Mucosa of rectum (tissue), 2 donors: ENCODE data around the gene KBTBD12.

Source experiments
- H3K27ac ChIP-seq, 2 donors: one replicate each; pipeline ENCODE4 v1.7.0; 2013; ENCODE audit warnings: inconsistent platforms in 2 of 2, low read depth in 2 of 2, low read length in 2 of 2
- H3K27me3 ChIP-seq, 2 donors: one replicate each; pipeline ENCODE4 v1.7.0; 2013; ENCODE audit warnings: low read length in 2 of 2; ENCODE audit not compliant: control insufficient read depth in 2 of 2, insufficient read depth in 2 of 2
- H3K36me3 ChIP-seq, 2 donors: one replicate each; pipeline ENCODE4 v1.7.0; 2013; ENCODE audit warnings: low read length in 2 of 2; ENCODE audit not compliant: control insufficient read depth in 2 of 2, insufficient read depth in 2 of 2
- H3K4me1 ChIP-seq, 2 donors: one replicate each; pipeline ENCODE4 v1.7.0; 2013; ENCODE audit warnings: low read length in 2 of 2, mild to moderate bottlenecking in 1 of 2; ENCODE audit not compliant: control insufficient read depth in 2 of 2, insufficient read depth in 2 of 2
- H3K4me3 ChIP-seq, 2 donors: one replicate each; pipeline ENCODE4 v1.7.0; 2013; ENCODE audit warnings: low read length in 2 of 2
- H3K9ac ChIP-seq, 2 donors: one replicate each; pipeline ENCODE4 v1.7.0; 2013; ENCODE audit warnings: low read length in 2 of 2, low read depth in 1 of 2, mild to moderate bottlenecking in 1 of 2
- H3K9me3 ChIP-seq, 2 donors: one replicate each; pipeline ENCODE4 v1.7.0; 2013; ENCODE audit warnings: low read length in 2 of 2; ENCODE audit not compliant: control insufficient read depth in 2 of 2
- donor health status: healthy.
- donor health status: Normal muscosa, but diverticular disease.

The KBTBD12 gene

GRCh38 chr3:127990461-127990860, 75.4 kb downstream of the KBTBD12 start:
- Histone ChIP-seq H3K36me3 (no peaks in the 10 kb centered on the region), H3K27ac (no peak overlapping the region), H3K9me3 (no peaks in the 10 kb centered on the region), H3K9ac (no peak overlapping the region), H3K27me3 (peaks cover 0 to 2% of the 10 kb centered on the region in 2 donors), H3K4me3 (no peak overlapping the region), H3K4me1 (peaks cover 2 to 10% of the 10 kb centered on the region in 2 donors)

- no peak overlapping the region for H3K9ac ChIP-seq
- peaks cover 2 to 10% of the 10 kb centered on the region in 2 donors for H3K4me1 ChIP-seq
- no peak overlapping the region for H3K27ac ChIP-seq
- H3K4me3 ChIP-seq = no peak overlapping the region
- no peaks in the 10 kb centered on the region for H3K36me3 ChIP-seq
- H3K27me3 ChIP-seq = peaks cover 0 to 2% of the 10 kb centered on the region in 2 donors
- H3K9me3 ChIP-seq = no peaks in the 10 kb centered on the region
Measured at GRCh38 chr3:127991251-127991650, 76.2 kb downstream of the KBTBD12 start.

GRCh38 chr3:127991681-127992080, 76.6 kb downstream of the KBTBD12 start:
- H3K4me3 ChIP-seq = no peak overlapping the region
- no peak overlapping the region for H3K9ac ChIP-seq

GRCh38 chr3:127992127-127992526, 77.1 kb downstream of the KBTBD12 start:
- Histone ChIP-seq H3K27ac (no peak overlapping the region), H3K9ac (no peak overlapping the region), H3K4me3 (no peak overlapping the region)

More at GRCh38 chr3:127991681-127992080, 76.6 kb downstream of the KBTBD12 start:
- Histone ChIP-seq H3K9me3 (no peaks in the 10 kb centered on the region), H3K27me3 (peaks cover 0 to 2% of the 10 kb centered on the region in 2 donors), H3K4me1 (peaks cover 2 to 10% of the 10 kb centered on the region in 2 donors), H3K27ac (no peak overlapping the region), H3K36me3 (no peaks in the 10 kb centered on the region)

GRCh38 chr3:127994011-127994410, 79.0 kb downstream of the KBTBD12 start:
- H3K4me3 ChIP-seq = no peak overlapping the region
- no peaks in the 10 kb centered on the region for H3K36me3 ChIP-seq
- H3K9ac ChIP-seq = no peak overlapping the region
- no peaks in the 10 kb centered on the region for H3K9me3 ChIP-seq
- no peak overlapping the region for H3K27ac ChIP-seq
- H3K27me3 ChIP-seq = peaks cover 0 to 2% of the 10 kb centered on the region in 2 donors
- H3K4me1 ChIP-seq = no peaks in the 10 kb centered on the region

More at GRCh38 chr3:127992127-127992526, 77.1 kb downstream of the KBTBD12 start:
- Histone ChIP-seq H3K9me3 (no peaks in the 10 kb centered on the region), H3K36me3 (no peaks in the 10 kb centered on the region), H3K4me1 (peaks cover 2 to 6% of the 10 kb centered on the region in 2 donors), H3K27me3 (peaks cover 0 to 2% of the 10 kb centered on the region in 2 donors)

- no peak overlapping the region for H3K4me3 ChIP-seq
- H3K36me3 ChIP-seq = no peaks in the 10 kb centered on the region
- H3K9me3 ChIP-seq = no peaks in the 10 kb centered on the region
- no peaks in the 10 kb centered on the region for H3K27me3 ChIP-seq
- no peak overlapping the region for H3K27ac ChIP-seq
- H3K9ac ChIP-seq = no peak overlapping the region
- no peaks in the 10 kb centered on the region for H3K4me1 ChIP-seq
Measured at GRCh38 chr3:127997016-127997415, 82.0 kb downstream of the KBTBD12 start.

- Histone ChIP-seq H3K4me3 (no peak overlapping the region), H3K36me3 (no peaks in the 10 kb centered on the region), H3K27me3 (no peaks in the 10 kb centered on the region), H3K4me1 (no peaks in the 10 kb centered on the region), H3K27ac (no peak overlapping the region), H3K9ac (no peak overlapping the region), H3K9me3 (no peaks in the 10 kb centered on the region)
Measured at GRCh38 chr3:127997961-127998360, 82.9 kb downstream of the KBTBD12 start.

- Histone ChIP-seq H3K9me3 (no peaks in the 10 kb centered on the region), H3K9ac (no peak overlapping the region), H3K4me1 (no peaks in the 10 kb centered on the region)
Measured at GRCh38 chr3:127998596-127998995, 83.6 kb downstream of the KBTBD12 start.

GRCh38 chr3:127999509-128000106, 84.6 kb downstream of the KBTBD12 start:
- H3K9ac ChIP-seq = no peak overlapping the region
- H3K4me3 ChIP-seq = no peak overlapping the region
- no peaks in the 10 kb centered on the region for H3K9me3 ChIP-seq
- peaks cover 0 to 2% of the 10 kb centered on the region in 2 donors for H3K27me3 ChIP-seq
- no peaks in the 10 kb centered on the region for H3K4me1 ChIP-seq
- H3K36me3 ChIP-seq = no peaks in the 10 kb centered on the region
- no peak overlapping the region for H3K27ac ChIP-seq

More at GRCh38 chr3:127998596-127998995, 83.6 kb downstream of the KBTBD12 start:
- no peak overlapping the region for H3K4me3 ChIP-seq
- no peaks in the 10 kb centered on the region for H3K36me3 ChIP-seq
- H3K27me3 ChIP-seq = no peaks in the 10 kb centered on the region
- H3K27ac ChIP-seq = no peak overlapping the region

GRCh38 chr3:128001576-128001975, 86.5 kb downstream of the KBTBD12 start:
- no peaks in the 10 kb centered on the region for H3K36me3 ChIP-seq

More at GRCh38 chr3:128001576-128001975, 86.5 kb downstream of the KBTBD12 start:
- H3K9me3 ChIP-seq = no peaks in the 10 kb centered on the region
- no peak overlapping the region for H3K27ac ChIP-seq
- H3K4me1 ChIP-seq = no peaks in the 10 kb centered on the region
- H3K4me3 ChIP-seq = no peak overlapping the region
- no peak overlapping the region for H3K9ac ChIP-seq
- peaks cover 0 to 7% of the 10 kb centered on the region in 2 donors for H3K27me3 ChIP-seq
